Neural progenitor cell (in vitro differentiated cells): ENCODE results near the gene MYOT.

Experiments used
- EZH2 ChIP-seq: fragments of 200-600 bp; sonication (generic); IDR thresholded peaks from 2 replicates; pipeline ENCODE4 v1.6.1; 2017; ENCODE audit warnings: antibody characterized with exemption, mild to moderate bottlenecking, moderate library complexity
- EZH2phosphoT487 ChIP-seq: fragments of 200-600 bp; sonication (generic); IDR thresholded peaks from 2 replicates; pipeline ENCODE4 v1.6.1; 2017; ENCODE audit warnings: antibody characterized with exemption
- TF ChIP-seq, protein P1 (sequence below): fragments of 200-600 bp; sonication (generic); IDR thresholded peaks from 2 replicates; pipeline ENCODE4 v1.5.1; 2017; ENCODE audit warnings: antibody characterized with exemption, mild to moderate bottlenecking

DNA sequence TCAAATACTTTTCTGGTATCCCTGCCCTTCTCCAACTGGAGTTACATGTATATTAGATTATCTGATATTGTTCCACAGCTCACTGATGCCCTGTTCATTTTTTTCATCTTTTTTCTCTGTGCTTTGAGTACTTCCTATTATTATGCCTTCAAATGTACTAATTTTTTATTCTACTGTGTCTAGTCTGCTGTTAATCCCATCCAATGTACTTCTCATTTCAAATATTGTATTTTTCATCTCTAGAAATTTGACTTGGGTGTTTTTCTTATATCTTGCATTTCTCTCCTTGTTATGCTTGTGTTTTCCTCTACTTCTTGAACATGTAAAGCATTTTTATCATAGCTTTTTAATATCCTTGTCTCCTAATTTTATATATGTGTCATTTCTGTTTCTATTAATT lies 41.6 kb upstream of the MYOT start:
- TF ChIP-seq, protein P1, sequence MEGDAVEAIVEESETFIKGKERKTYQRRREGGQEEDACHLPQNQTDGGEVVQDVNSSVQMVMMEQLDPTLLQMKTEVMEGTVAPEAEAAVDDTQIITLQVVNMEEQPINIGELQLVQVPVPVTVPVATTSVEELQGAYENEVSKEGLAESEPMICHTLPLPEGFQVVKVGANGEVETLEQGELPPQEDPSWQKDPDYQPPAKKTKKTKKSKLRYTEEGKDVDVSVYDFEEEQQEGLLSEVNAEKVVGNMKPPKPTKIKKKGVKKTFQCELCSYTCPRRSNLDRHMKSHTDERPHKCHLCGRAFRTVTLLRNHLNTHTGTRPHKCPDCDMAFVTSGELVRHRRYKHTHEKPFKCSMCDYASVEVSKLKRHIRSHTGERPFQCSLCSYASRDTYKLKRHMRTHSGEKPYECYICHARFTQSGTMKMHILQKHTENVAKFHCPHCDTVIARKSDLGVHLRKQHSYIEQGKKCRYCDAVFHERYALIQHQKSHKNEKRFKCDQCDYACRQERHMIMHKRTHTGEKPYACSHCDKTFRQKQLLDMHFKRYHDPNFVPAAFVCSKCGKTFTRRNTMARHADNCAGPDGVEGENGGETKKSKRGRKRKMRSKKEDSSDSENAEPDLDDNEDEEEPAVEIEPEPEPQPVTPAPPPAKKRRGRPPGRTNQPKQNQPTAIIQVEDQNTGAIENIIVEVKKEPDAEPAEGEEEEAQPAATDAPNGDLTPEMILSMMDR: no peak
- TF ChIP-seq EZH2 (no peak), EZH2phosphoT487 (no peak)
